Amygdala (tissue), 56 donors: Measurements from ENCODE around the gene EPSTI1.

Experiments
- DNase-seq, 56 donors: peaks; one replicate each; lab custom pipeline; 2025; lab: John Stamatoyannopoulos, UW

Gene EPSTI1

DNA sequence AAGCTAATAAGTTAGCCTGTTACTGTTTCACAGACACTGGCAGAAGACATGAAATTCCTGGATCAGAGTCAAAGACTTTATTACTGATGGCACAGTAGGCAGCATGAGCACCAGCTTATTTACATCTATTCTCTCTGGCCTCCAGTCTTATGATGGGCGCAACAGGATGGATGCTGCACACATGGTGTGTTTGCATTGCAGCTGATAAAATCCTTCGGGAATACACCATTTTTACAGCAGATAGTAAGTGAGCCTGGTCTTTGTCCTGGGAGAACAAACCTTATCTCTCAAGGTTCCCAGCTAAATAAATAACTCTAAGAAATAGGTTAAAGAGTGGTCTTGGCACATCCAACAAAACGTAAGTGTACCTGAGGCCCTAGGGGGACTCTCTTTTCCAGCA, 16.0 kb downstream of the EPSTI1 start:
- no peak for DNase-seq

- DNase-seq: no peak
Observed at GRCh38 chr13:42973581-42973980, 18.5 kb downstream of the EPSTI1 start.

DNA sequence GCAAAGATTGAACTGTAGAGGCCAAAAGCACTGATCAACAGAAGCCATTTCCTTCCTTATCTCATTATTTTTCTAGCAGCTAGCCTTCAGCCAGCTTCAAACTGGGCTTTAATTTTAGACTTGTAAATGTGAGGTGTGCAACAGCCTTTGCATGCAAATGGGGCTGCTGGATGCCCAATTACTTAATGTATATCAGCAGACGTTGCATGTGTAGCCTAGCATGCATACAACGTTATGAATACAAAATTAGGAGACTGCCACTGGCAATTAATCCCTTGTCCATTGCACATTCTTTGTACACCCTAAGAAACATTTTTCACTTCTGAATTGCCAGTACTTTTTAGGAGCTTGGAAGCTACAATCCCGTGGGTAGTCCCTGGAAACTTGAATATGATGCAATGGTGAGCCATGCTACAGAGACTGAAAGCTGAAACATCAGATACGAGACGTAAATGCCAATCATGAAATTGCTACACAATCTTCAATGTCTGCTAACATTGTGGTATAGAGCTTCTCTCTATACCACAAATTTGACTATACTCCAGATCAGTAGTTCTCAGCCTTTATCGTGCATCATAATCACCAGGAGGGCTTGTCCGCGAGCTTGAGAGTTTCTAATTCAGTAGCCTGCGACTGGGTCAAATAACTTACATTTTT, 20.2 kb downstream of the EPSTI1 start:
- no peak for DNase-seq

DNA sequence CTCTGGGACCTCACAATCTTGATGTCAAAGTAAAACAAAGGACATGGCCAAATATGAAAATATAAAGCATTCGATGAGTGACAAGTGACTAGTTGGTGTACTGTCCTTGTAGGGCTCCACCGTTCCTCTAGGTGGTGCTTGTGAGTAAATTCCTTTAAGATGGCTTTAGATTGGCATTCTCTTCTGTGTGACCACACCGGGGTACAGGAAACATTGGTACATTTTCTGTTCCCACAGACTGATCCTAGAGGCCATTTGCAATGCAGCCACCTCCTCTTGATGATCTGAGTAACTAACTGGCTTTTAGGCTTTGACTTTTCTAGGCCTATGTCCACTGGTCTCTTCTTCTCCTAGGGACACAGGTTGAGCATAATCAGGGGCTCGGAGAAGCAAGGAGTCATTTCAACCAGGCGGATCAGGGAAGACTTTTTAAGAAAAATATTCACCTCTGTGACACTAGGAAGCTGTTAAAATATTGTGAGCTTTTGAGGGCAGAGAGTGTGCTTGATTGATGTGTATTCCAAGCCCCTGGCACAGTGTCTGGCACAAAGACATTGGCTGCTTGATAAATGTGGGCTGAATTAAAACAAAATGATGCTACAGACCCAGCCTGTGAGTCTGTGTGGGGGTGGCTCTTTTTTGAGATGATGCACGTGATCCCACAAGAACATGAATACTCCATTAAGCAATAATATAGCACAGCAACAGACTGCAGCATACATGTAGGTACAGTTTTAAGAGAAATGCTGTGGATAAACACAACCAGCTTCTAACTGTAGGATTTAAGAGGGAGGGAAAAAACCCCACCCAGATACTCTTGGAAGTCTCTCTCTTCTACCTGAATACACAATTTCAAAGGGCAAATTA, 21.0 kb downstream of the EPSTI1 start:
- DNase-seq: peak in 3 of 56 donors; percentile 1 to 46 (median 18)

DNA sequence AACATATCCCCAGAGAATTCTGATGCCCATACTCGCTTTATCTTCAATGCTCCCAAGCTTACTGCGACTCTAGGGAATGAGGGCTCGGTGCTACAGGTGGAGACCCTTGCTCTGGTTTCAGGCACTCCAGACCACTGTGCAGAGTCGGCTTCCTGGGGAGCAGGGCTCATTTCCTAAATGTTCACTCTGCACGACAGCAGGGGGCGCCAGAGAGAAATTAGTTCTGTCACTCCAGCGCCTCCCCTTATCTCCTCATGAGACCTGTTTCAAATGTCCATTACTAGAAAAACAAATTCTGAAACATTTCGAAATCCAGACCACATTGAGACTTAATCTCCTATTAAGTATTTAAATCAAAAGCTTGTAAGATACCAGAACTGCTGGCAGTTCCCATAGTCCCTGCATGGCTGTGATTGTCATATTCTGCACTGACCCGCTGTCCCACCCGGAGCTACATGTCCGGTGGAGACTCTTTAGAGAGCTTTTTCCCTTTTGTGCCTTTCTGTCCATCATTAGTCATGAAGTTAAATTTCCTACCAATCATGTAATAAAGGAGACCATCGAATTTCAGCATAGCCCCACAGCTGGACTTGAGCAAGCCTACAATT, 22.4 kb downstream of the EPSTI1 start:
- DNase-seq: peak in 45 of 56 donors; percentile 0 to 79 (median 30)

DNA sequence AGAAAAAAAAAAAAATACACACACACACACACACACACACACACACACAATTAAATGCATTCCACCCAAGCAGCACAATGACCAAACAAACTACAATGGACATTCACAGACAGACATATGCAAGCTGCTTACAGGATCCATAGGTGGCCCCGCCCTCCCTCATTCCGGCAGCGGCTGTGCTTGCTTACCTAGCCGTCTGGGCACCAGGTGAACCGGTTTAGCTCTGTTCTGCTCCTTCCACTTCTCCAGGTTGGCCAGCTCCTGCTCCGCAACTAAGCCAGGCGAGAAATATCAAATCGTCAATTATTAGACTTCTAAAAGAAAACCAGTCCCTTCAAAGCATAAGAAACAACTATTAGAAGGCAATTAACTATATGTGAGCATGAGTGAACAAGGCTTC, 23.1 kb downstream of the EPSTI1 start:
- no peak for DNase-seq

DNA sequence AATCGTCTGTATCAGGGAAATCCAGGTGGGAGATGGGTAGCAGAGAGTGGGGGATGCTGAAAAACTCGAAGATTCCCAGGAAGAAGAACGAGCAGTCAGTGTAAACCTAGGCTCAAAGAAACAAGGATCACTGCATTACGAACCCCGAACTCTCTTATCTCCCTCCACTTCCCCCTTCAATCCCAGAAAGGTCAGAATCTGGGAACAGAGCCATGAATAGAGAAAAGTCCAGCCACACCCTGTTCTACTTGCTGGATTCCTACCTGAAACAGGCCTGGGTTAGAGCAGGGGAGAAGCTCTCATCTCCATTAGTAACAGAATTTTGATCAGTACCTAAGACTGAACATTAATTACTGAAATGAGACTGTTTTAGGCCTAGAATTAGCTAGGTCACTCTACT, 24.4 kb downstream of the EPSTI1 start:
- no peak for DNase-seq

DNA sequence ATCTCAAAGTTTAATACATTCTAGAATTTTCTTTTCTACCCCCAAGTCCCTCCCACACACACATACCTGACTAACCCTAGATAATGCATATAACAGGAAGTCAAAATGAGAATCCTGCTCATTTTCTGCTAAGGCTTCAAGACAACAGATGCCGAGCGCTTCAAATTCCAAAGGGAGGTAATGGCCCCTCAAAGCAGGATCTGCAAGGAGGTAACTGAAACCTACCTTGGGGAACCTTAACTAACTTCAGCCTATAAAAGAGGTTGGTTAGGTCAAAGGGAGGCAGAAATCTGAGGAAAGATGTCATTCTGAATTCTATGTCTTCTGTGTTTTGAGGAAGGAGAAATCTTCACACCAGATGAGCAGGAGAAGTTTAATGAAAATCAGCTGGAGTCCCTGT, 26.8 kb downstream of the EPSTI1 start:
- DNase-seq: no peak

DNA sequence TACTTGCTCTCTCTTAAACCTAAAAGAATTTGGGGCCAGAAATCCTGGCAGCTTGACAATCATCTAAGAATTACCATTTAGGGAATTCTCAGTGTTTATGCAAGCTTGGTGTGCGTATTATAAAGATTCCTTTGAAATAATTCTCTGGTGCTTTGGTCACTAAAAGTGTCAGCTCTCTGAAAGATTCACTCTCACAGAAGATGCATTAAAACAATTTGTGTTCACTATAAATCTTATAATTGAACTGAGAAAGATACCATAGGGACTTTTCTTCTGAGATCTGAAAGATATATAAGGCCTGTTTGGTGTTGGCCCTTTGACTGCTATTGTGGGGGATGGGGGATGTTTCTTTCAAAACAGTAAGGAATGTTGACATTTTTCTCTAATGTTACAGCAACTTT, 27.3 kb downstream of the EPSTI1 start:
- DNase-seq: no peak

DNA sequence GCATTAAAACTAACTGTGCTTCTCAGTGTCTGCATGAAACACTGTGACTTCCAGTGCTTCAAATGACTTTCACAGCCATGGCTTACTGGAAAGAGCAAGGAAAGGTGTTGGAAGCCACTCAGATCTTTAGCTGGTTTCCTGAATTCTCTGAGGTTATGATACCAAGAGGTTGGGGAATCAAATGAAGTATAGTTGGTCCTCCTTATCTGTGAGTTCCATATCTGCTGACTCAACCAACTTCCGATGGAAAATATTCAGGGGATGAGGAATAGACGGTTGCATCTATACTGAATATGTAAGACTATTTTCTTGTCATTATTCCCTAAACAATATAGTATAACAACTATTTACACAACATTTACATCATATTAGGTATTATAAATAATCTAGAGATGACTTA, 32.4 kb downstream of the EPSTI1 start:
- DNase-seq: no peak

GRCh38 chr13:42957881-42958280, 34.2 kb downstream of the EPSTI1 start:
- DNase-seq: no peak

DNA sequence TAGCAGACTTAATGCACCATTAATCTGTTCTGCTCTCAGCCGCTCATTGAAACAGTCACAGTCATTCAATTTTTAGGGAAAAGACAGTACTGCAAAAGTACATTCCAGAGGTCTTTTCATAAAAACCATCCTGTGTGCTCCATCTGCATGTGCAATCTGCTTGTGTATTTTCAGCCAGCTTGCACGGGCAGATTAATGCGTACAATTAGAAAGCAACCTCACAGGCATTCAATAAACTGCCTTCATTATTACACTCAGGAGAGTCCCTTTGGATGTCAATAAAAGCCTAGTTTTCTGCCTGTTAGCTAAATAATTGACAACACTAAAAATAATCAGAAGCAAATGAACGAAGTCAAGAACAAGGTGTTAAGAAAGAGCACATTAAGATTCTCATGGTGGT, 41.9 kb downstream of the EPSTI1 start:
- DNase-seq: no peak

GRCh38 chr13:42947925-42948324, 44.1 kb downstream of the EPSTI1 start:
- no peak for DNase-seq

- DNase-seq: no peak
Observed at GRCh38 chr13:42946927-42947326, 45.1 kb downstream of the EPSTI1 start.

DNA sequence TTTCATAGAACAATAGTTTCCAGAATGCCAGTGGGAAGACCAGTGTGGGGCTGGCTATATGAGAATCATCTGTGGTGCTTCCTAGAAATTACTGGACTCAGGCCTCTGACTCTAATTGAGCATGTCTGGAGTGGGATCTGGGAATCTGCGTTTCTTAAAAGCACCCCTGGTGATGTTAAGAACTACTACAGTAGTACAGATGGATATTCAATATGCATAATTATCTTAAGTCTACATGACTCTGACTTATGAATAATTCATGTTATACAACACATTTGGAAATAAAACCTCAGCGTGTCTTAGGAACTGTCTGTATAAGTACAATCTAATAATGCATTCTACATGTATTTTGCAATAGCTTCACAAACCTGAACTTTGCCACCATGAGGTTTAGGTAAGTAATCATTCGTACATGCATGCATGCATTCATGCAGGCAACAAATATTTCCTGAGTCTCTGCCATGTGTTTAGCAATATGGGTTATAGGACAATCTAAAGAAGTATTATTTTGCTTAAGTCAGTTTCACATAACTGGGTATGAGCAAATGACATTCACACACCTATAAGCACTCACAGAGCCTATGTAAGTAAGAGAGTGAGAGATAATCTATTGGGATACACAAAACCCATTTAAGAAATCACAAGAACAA, 62.0 kb downstream of the EPSTI1 start:
- DNase-seq: no peak

DNA sequence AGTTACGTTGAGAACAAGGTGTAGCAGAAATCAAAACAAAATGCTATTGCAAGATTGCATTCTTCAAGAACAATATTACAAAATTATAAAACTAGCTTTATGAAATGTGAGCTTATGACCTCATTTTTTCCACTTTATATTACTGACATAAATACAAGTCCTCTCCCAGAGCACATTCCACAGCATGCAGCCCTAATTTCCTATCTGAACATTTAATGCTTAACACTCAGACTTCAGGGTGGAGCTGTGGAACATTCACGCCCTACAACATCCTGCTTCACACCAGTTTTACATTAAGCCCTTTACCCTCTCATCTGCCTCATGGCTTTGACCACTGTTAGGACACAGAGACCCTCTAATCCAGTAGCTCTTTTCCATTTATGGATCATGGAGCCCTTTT, 65.5 kb downstream of the EPSTI1 start:
- no peak for DNase-seq

DNA sequence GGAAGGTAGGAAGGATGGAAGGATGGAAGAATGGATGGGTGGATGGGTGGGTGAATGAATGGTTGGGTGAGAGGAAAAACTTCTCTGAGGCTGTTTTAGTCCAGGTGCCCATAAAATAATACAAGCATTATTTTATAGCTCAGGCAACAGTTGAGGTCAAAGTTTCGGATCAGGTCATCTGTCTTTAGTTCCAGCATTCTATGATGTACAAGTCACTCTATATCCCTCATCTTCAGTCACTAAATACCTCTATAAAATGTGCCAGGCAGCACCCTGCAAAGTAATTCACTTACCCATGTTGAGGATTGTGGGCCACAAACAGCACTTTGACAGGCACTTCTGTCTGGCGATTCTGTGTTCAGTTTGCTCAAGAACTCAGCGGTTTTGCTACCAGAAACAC, 66.0 kb downstream of the EPSTI1 start:
- no peak for DNase-seq

GRCh38 chr13:42925626-42926025, 66.4 kb downstream of the EPSTI1 start:
- DNase-seq: no peak

GRCh38 chr13:42924344-42924743, 67.7 kb downstream of the EPSTI1 start:
- DNase-seq: no peak

DNA sequence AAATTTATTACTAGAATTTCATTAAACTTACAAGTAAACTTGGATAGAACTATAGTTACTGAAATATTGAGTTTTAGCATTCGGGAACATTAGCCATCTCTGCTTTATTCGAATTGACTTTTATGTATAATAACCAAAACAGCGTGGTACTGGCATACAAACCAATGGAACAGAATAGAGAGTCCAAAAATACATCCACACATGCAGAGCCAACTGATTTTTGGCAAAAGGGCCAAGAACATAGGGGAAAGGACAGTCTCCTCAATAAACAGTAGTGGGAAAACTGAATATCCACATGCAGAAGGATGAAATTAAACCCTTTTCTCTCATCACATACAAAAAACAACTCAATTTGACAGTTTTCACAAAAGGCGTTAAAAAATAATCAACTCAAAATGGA, 84.3 kb downstream of the EPSTI1 start:
- no peak for DNase-seq

DNA sequence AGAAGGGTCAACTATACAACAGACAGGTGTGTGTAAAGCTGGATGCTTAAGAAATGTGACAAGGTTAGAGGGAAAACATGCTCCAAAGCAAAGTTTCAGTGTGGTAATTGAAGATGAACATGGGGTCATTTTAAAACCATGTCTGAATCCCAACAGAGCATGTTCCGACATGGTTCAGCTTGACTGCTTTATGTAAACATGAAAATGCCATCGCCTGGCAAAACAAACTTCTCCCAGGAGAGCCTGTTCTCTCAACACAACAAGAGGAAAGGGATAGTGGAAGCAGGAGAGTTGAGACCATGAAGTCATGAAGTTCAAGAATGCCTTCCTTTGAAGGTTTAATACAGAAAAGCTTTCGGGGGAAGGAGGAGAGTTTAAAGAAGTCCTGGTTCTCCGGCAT, 85.8 kb downstream of the EPSTI1 start:
- no peak for DNase-seq
